Transverse colon (tissue), 3 donors: ENCODE results near the gene MRPL48.

Experiments used
- EP300 ChIP-seq: sonication (generic); formaldehyde crosslinking; IDR thresholded peaks from one replicate; pipeline ENCODE4 v1.6.1; 2017; ENCODE audit warnings: antibody characterized with exemption, low read depth
- TF ChIP-seq, protein P1 (sequence below), 5 experiments: fragments of 200-600 bp in 3 of 5; fragments of 450-650 bp in 2 of 5; sonication (generic) in 3 of 5; IDR thresholded peaks; 1 replicate in 2 of 5; 2 replicates in 3 of 5; pipeline ENCODE4 v1.5.1; 2016 to 2017; ENCODE audit warnings: antibody characterized with exemption in 5 of 5, inconsistent platforms in 3 of 5, mild to moderate bottlenecking in 2 of 5, moderate library complexity in 1 of 5

DNA sequence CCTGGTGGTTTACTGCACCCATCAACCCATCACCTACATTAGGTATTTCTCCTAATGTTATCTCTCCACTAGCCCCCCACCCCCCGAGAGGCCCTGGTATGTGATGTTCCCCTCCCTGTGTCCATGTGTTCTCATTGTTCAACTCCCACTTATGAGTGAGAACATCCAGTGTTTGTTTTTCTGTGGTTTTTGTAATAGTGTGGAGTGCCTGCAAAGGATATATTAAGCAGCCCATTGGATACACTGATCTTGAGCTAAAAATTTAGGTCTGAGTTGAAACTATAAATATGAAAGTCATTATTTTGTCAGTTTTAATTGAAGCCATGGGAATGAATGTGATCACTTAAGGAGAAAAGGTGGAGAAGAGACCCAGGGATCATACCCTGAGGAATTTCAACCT, 23.0 kb downstream of the MRPL48 start:
- TF ChIP-seq, protein P1, sequence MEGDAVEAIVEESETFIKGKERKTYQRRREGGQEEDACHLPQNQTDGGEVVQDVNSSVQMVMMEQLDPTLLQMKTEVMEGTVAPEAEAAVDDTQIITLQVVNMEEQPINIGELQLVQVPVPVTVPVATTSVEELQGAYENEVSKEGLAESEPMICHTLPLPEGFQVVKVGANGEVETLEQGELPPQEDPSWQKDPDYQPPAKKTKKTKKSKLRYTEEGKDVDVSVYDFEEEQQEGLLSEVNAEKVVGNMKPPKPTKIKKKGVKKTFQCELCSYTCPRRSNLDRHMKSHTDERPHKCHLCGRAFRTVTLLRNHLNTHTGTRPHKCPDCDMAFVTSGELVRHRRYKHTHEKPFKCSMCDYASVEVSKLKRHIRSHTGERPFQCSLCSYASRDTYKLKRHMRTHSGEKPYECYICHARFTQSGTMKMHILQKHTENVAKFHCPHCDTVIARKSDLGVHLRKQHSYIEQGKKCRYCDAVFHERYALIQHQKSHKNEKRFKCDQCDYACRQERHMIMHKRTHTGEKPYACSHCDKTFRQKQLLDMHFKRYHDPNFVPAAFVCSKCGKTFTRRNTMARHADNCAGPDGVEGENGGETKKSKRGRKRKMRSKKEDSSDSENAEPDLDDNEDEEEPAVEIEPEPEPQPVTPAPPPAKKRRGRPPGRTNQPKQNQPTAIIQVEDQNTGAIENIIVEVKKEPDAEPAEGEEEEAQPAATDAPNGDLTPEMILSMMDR (IDR thresholded peaks at IDR 0.05): no peak
- TF ChIP-seq EP300: no peak
